ENCODE measurements around the gene HIP1.

The HIP1 gene

DNA sequence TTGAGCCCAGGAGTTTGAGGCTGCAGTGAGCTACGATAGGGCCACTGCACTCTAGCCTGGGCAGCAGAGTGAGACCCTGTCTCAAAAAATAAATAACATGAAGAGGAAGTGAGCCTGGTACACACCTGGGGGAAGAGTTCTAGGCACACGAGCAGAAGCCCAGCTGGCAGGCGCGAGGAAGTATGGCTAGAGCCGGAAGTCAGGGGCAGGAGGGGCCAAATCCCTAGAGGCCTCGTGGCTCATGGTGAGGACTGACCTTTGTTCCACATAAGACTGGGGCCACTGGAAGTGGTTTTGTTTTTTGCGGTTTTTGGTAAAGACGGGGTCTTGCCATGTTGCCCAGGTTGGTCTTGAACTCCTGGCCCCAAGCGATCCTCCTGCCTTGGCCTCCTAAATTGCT, 117.6 kb downstream of the HIP1 start:
- H3K9ac ChIP-seq (ENCODE audit: low read length), result no peak overlapping the region
- H2AFZ ChIP-seq (ENCODE audit: low read depth, low read length, severe bottlenecking), result no peak overlapping the region
- no peaks in the 10 kb centered on the region for H3K9me2 ChIP-seq (replicated peaks; ENCODE audit: insufficient read depth, low read length)
- TF ChIP-seq, protein P1, sequence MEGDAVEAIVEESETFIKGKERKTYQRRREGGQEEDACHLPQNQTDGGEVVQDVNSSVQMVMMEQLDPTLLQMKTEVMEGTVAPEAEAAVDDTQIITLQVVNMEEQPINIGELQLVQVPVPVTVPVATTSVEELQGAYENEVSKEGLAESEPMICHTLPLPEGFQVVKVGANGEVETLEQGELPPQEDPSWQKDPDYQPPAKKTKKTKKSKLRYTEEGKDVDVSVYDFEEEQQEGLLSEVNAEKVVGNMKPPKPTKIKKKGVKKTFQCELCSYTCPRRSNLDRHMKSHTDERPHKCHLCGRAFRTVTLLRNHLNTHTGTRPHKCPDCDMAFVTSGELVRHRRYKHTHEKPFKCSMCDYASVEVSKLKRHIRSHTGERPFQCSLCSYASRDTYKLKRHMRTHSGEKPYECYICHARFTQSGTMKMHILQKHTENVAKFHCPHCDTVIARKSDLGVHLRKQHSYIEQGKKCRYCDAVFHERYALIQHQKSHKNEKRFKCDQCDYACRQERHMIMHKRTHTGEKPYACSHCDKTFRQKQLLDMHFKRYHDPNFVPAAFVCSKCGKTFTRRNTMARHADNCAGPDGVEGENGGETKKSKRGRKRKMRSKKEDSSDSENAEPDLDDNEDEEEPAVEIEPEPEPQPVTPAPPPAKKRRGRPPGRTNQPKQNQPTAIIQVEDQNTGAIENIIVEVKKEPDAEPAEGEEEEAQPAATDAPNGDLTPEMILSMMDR (IDR thresholded peaks at IDR 0.05; ENCODE audit: insufficient read depth, low read length, poor library complexity, severe bottlenecking), result no peak
- H4K20me1 ChIP-seq (ENCODE audit: low read depth, low read length), result no peaks in the 10 kb centered on the region
- H3K4me2 ChIP-seq (ENCODE audit: low read depth, low read length, poor library complexity, severe bottlenecking), result no peak overlapping the region
- no peaks in the 10 kb centered on the region for H3K9me3 ChIP-seq (ENCODE audit: insufficient read depth, low read length)
- H3K4me3 ChIP-seq (ENCODE audit: insufficient read depth, low read length, poor library complexity, severe bottlenecking), result no peak overlapping the region
- H3K27me3 ChIP-seq (ENCODE audit: low read length), result no peaks in the 10 kb centered on the region; the same call in 1 of the 2 replicates
- no peak overlapping the region for H3K27ac ChIP-seq (ENCODE audit: low read depth, low read length)
- no peaks in the 10 kb centered on the region for H3K79me2 ChIP-seq (ENCODE audit: insufficient read depth, low read length)
- H3K36me3 ChIP-seq (ENCODE audit: low read length), result no peaks in the 10 kb centered on the region
- H3F3A ChIP-seq (ENCODE audit: insufficient read depth), result no peaks in the 10 kb centered on the region

DNA sequence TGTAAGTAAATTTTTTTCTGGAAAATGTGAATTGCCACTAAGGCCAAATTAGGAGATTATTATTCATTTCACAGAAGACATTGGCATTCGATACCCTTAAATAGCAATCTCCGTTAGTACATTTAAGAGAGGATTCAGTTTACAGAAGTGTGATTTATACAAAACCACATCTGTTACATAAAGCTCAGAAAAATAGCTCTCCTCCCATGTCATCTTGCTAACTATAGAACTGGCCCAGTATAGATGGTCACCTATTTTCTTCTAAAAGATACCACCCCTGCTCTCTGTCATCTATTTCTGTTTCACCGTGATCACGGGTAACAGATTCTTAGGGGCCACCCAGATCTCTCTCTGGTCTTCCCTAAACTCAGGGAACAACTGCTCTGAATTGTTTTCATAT, 119.1 kb downstream of the HIP1 start:
- Histone ChIP-seq H3K27ac (ENCODE audit: low read depth, low read length) (no peak overlapping the region), H3K79me2 (ENCODE audit: insufficient read depth, low read length) (no peaks in the 10 kb centered on the region), H3K4me3 (ENCODE audit: insufficient read depth, low read length, poor library complexity, severe bottlenecking) (no peak overlapping the region), H3K27me3 (ENCODE audit: low read length) (no peaks in the 10 kb centered on the region; the same call in 1 of the 2 replicates), H3K9me2 (replicated peaks; ENCODE audit: insufficient read depth, low read length) (no peaks in the 10 kb centered on the region), H3F3A (ENCODE audit: insufficient read depth) (no peaks in the 10 kb centered on the region), H3K36me3 (ENCODE audit: low read length) (no peaks in the 10 kb centered on the region), H2AFZ (ENCODE audit: low read depth, low read length, severe bottlenecking) (no peak overlapping the region), H4K20me1 (ENCODE audit: low read depth, low read length) (no peaks in the 10 kb centered on the region), H3K4me2 (ENCODE audit: low read depth, low read length, poor library complexity, severe bottlenecking) (no peak overlapping the region), H3K9me3 (ENCODE audit: insufficient read depth, low read length) (no peaks in the 10 kb centered on the region), H3K9ac (ENCODE audit: low read length) (no peak overlapping the region)
- TF ChIP-seq, protein P1 (IDR thresholded peaks at IDR 0.05; ENCODE audit: insufficient read depth, low read length, poor library complexity, severe bottlenecking), result no peak
- no peak for TF ChIP-seq EZH2phosphoT487 (conservative IDR thresholded peaks at IDR 0.05; ENCODE audit: low read length)

DNA sequence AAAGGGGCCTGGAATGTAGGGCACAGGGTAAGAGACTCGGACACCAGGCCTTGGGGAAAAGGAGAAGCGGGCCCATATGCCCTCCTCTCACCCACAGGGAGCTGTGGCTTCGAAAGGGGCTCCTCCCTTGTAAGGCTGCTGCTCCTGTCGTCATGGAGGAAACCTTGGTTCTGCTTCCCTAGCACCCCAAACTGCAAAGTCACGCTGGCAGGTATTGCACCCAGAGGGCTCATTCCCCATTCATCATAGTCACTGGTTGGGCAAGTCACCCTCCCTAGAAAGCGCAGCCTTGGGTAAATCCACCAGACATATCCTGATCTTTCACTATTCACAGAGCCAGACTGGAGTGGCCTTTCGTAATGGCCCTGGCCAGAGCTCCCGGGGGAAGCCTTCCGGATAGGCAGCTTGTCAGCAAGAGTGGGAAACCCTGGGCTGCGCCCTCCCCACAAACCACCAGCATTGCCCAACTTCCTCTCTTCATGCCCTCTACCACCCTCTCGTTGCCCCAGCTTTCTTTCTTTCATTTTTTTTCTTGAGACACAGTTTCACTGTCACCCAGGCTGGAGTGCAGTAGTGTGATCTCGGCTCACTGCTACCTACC, 121.0 kb downstream of the HIP1 start:
- no peaks in the 10 kb centered on the region for H3K27me3 ChIP-seq (ENCODE audit: low read length)
- no peaks in the 10 kb centered on the region for H3K9me3 ChIP-seq (ENCODE audit: insufficient read depth, low read length)
- H3F3A ChIP-seq (ENCODE audit: insufficient read depth), result no peaks in the 10 kb centered on the region
- no peaks in the 10 kb centered on the region for H3K79me2 ChIP-seq (ENCODE audit: insufficient read depth, low read length)
- no peaks in the 10 kb centered on the region for H3K36me3 ChIP-seq (ENCODE audit: low read length)
- no peak overlapping the region for H3K4me3 ChIP-seq (ENCODE audit: insufficient read depth, low read length, poor library complexity, severe bottlenecking)
- no peak overlapping the region for H3K4me2 ChIP-seq (ENCODE audit: low read depth, low read length, poor library complexity, severe bottlenecking)
- no peak overlapping the region for H2AFZ ChIP-seq (ENCODE audit: low read depth, low read length, severe bottlenecking)
- no peaks in the 10 kb centered on the region for H4K20me1 ChIP-seq (ENCODE audit: low read depth, low read length)
- H3K27ac ChIP-seq (ENCODE audit: low read depth, low read length), result no peak overlapping the region
- H3K9ac ChIP-seq (ENCODE audit: low read length), result no peak overlapping the region
- TF ChIP-seq, protein P1 (IDR thresholded peaks at IDR 0.05; ENCODE audit: insufficient read depth, low read length, poor library complexity, severe bottlenecking), result no peak
- TF ChIP-seq EZH2phosphoT487 (conservative IDR thresholded peaks at IDR 0.05; ENCODE audit: low read length), result no peak
- no peaks in the 10 kb centered on the region for H3K9me2 ChIP-seq (replicated peaks; ENCODE audit: insufficient read depth, low read length)

Measured in SU-DHL-6 (cell line).